ENCODE data around the gene PAM16.
A peak's percentile ranks its signal among the peaks of the same experiment; 100 is the strongest.

Gene PAM16

GRCh38 chr16:4377573-4378154, 26.5 kb upstream of the PAM16 start:
- Histone ChIP-seq H3K36me3 (peaks cover 14 to 37% (median 28%) of the 10 kb centered on the region in 3 donors), H3K27ac (peak overlapping the region; percentile 92 to 93), H3K9me3 (no peaks in the 10 kb centered on the region), H3K27me3 (no peaks in the 10 kb centered on the region), H3K4me3 (peak overlapping the region; percentile 61 to 97), H3K4me1 (peaks cover 13 to 99% (median 81%) of the 10 kb centered on the region in 4 donors)
- intact Hi-C loops (cut with DNase I; ENCODE audit: low total_unique reads): no loop called here
- DNase-seq: peak in 1 of 2 donors; percentile 77
- no peak for TF ChIP-seq CTCF (IDR thresholded peaks at IDR 0.05)

GRCh38 chr16:4376893-4377572, 25.9 kb upstream of the PAM16 start:
- Histone ChIP-seq H3K27me3 (no peaks in the 10 kb centered on the region), H3K36me3 (peaks cover 8 to 31% (median 22%) of the 10 kb centered on the region in 3 donors), H3K27ac (peak overlapping the region; percentile 92 to 93), H3K4me3 (peak overlapping the region; percentile 61 to 97), H3K4me1 (peaks cover 13 to 97% (median 74%) of the 10 kb centered on the region in 4 donors), H3K9me3 (no peaks in the 10 kb centered on the region)
- DNase-seq: peak in 1 of 2 donors; percentile 82
- no peak for TF ChIP-seq CTCF (IDR thresholded peaks at IDR 0.05)
- intact Hi-C loops (cut with DNase I; ENCODE audit: low total_unique reads): no loop called here

GRCh38 chr16:4376126-4376892, 25.2 kb upstream of the PAM16 start:
- TF ChIP-seq CTCF (IDR thresholded peaks at IDR 0.05): no peak
- no peaks in the 10 kb centered on the region for H3K27me3 ChIP-seq
- H3K27ac ChIP-seq: peak overlapping the region; percentile 92 to 93
- peaks cover 13 to 93% (median 69%) of the 10 kb centered on the region in 4 donors for H3K4me1 ChIP-seq
- peaks cover under 1 to 23% (median 15%) of the 10 kb centered on the region in 3 donors for H3K36me3 ChIP-seq
- H3K4me3 ChIP-seq: peak overlapping the region; percentile 61 to 97
- DNase-seq: peak; percentile 92 to 98
- intact Hi-C loops (cut with DNase I; ENCODE audit: low total_unique reads): no loop called here
- no peaks in the 10 kb centered on the region for H3K9me3 ChIP-seq

GRCh38 chr16:4375717-4376116, 24.6 kb upstream of the PAM16 start:
- intact Hi-C loops (cut with DNase I; ENCODE audit: low total_unique reads): no loop called here

More at GRCh38 chr16:4375717-4376116, 24.6 kb upstream of the PAM16 start:
- peaks cover 0 to 18% (median 9%) of the 10 kb centered on the region in 3 donors for H3K36me3 ChIP-seq
- H3K4me1 ChIP-seq: peaks cover 16 to 93% (median 69%) of the 10 kb centered on the region in 4 donors
- no peaks in the 10 kb centered on the region for H3K9me3 ChIP-seq
- peak overlapping the region; percentile 92 to 93 for H3K27ac ChIP-seq
- DNase-seq: peak in 1 of 2 donors; percentile 89
- no peak for TF ChIP-seq CTCF (IDR thresholded peaks at IDR 0.05)
- no peaks in the 10 kb centered on the region for H3K27me3 ChIP-seq
- peak overlapping the region; percentile 61 to 97 for H3K4me3 ChIP-seq
